Gastrocnemius medialis (tissue), 4 donors: ENCODE data around the gene SEPTIN5.

Experiments
- CTCF ChIP-seq, 5 experiments: fragments of 450-650 bp in 3 of 5; fragments of 200-600 bp in 2 of 5; sonication (generic) in 2 of 5; IDR thresholded peaks in 4 of 5; conservative IDR thresholded peaks in 1 of 5; 1 replicate in 4 of 5; 2 replicates in 1 of 5; pipeline ENCODE4 v1.5.1; 2016 to 2019; ENCODE audit warnings: antibody characterized with exemption in 5 of 5, mild to moderate bottlenecking in 3 of 5, moderate library complexity in 3 of 5
- POLR2A ChIP-seq, 2 donors: fragments of 450-650 bp; IDR thresholded peaks; one replicate each; pipeline ENCODE4 v1.6.1; 2017; ENCODE audit warnings: antibody characterized with exemption in 2 of 2, mild to moderate bottlenecking in 2 of 2, moderate library complexity in 2 of 2

- TF ChIP-seq CTCF (IDR thresholded peaks at IDR 0.05 in 4 of 5, conservative IDR thresholded peaks at IDR 0.05 in 1 of 5) (no peak), POLR2A (IDR thresholded peaks at IDR 0.05) (no peak)
These were observed 23.1 kb upstream of the SEPTIN5 start for GRCh38 chr22:19691007-19691720.
